ENCODE data around the gene VSTM2L. TPM values are rescaled to one million over a fixed set of nuclear protein-coding genes. Genes with fewer than 3 reads are reported as not detected.

The VSTM2L gene
- total RNA-seq, 1 experiment from 2014 or later, result 4.8 TPM

DNA sequence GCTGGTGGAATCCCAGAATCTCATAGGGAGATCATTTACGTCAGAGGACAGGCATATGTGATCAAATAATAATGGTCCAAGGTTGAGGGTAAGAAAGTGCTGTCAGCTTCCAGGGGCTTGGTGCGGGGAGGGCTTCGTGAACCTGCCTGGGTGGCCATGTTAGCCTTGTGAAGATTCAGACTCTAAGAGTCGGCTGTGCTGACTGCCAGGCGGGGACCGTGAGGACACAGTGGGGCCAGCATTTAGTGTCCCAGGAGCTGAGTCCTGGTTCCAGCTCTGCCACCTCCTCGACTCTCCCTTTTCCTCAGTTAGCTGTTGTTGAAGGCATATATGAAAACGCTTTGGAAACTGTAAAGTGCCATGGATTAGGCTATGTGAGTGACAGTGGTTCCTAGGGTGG lies 33.5 kb downstream of the VSTM2L start:
- Histone ChIP-seq H3K36me3 (no peaks in the 10 kb centered on the region), H3K4me3 (no peak overlapping the region), H3K27ac (no peak overlapping the region), H3K27me3 (replicated peaks) (no peaks in the 10 kb centered on the region), H3K4me1 (replicated peaks) (no peaks in the 10 kb centered on the region), H3K9me3 (replicated peaks) (no peaks in the 10 kb centered on the region)
- DNase-seq (ENCODE audit: low read depth in 1 of 2, low spot score in 2 of 2), result no peak

DNA sequence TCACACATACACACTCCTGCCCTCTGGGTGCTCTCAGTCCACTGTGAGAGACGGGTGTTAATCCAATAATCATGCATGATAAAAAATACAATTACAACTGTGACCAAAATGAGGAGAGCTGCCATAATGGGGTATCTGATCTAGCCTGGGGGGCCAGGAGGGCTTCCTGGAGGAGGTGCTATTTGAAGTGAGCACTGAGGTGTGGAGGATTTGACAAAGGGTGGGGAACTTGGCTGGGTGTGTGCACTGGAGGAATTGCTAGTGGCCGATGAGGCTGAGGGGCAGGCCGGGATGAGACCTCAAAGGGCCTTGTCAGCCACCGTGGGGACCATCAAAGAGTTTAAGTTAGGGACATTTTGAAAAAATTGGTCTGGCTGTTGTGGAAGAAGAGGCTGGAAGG lies 34.8 kb downstream of the VSTM2L start:
- Histone ChIP-seq H3K36me3 (no peaks in the 10 kb centered on the region), H3K9me3 (replicated peaks) (no peaks in the 10 kb centered on the region), H3K27ac (no peak overlapping the region), H3K4me3 (no peak overlapping the region), H3K27me3 (replicated peaks) (no peaks in the 10 kb centered on the region), H3K4me1 (replicated peaks) (no peaks in the 10 kb centered on the region)
- no peak for DNase-seq (ENCODE audit: low read depth in 1 of 2, low spot score in 2 of 2)

DNA sequence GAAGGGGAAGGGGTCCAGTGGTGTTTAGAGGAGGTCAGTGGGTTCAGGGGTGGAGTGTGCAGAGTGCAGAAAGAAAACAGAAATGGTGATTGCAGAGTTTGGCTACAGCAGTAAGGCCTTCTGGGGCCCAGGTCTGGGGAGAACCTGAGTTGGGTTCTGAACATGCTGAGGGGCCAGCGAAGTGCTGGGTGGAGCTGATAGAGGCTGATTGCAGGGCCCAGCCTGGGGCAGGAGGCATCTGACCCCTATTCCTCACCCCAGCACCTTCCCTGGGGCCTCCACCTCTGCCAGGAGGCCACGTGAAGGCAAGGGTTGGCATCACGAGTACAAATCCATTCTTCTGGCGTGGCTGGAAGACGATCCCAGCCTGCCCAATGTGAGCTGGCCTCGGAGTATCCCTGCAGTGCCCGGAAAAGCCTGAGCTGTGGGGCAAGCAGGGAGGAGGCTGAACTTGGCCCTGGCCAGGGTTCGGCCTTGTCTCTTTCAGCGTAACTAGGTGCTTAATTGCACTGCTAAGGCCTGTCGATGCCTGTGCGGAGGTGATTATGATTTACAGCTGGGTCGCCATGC lies 35.3 kb downstream of the VSTM2L start:
- no peaks in the 10 kb centered on the region for H3K4me1 ChIP-seq (replicated peaks)
- H3K27me3 ChIP-seq (replicated peaks), result no peaks in the 10 kb centered on the region
- H3K27ac ChIP-seq, result no peak overlapping the region
- H3K4me3 ChIP-seq, result no peak overlapping the region
- no peaks in the 10 kb centered on the region for H3K36me3 ChIP-seq
- H3K9me3 ChIP-seq (replicated peaks), result no peaks in the 10 kb centered on the region
- no peak for DNase-seq (ENCODE audit: low read depth in 1 of 2, low spot score in 2 of 2)

DNA sequence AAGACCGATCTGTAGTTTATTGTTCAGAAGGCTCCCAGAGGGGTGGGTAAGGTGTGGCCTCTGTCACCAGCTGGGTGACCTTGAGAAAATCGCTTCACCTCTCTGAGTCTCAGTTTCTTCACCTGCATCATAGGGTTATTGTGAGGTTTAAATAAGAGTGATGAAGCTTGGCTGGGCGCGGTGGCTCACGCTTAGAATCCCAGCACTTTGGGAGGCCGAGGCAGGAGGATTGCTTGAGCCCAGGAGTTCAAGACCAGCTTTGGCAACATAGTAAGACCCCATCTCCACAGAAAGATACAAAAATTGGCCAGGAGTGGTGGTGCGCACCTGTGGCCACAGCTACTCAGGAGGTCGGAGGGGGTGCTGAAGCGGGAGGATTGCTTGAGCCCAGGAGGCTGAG lies 36.0 kb downstream of the VSTM2L start:
- H3K4me3 ChIP-seq, result no peak overlapping the region
- no peaks in the 10 kb centered on the region for H3K36me3 ChIP-seq
- DNase-seq (ENCODE audit: low read depth in 1 of 2, low spot score in 2 of 2), result no peak
- no peak overlapping the region for H3K27ac ChIP-seq
- H3K27me3 ChIP-seq (replicated peaks), result no peaks in the 10 kb centered on the region
- H3K4me1 ChIP-seq (replicated peaks), result no peaks in the 10 kb centered on the region
- H3K9me3 ChIP-seq (replicated peaks), result no peaks in the 10 kb centered on the region

DNA sequence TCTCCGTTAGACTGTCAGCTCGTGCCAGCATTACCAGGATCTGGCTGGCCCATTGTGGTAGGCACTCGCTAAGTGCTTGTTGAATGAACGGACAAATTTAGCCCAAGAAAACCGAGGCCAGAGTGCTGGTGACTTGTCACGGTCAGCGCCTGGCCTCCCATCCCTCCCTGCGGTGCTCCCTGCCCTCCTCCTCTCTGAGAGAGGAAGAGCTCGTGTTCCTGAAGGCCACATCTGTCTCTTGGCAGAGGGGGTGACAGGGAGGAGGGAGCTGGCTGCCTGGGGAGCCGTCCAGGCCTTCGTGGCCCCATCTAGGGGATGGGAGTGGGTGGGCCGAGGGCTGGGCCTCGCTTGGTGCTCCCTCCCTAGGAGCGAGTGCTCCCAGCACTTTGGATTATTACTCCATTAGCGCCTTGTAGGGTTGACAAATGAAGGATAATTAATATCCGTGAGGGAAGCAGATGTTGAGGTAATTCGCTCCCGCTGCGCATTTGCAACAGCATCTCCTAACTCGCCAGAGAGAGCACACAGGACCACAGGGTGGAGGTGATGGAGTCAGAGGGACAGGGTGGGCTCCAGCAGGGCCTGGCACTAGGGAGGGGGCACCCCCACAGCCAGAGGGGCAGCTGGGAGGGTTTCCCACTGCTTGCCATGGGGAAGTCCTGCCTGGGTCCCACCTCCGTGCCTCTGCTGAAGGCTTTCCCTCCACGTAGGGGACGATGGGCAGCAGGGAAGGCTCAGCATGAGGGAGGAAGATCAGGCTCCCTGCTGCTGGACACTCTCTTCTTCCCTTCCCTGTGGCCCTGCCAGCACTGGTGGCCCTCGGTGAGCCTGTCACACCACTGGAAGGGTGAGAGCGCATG lies 37.0 kb downstream of the VSTM2L start:
- H3K36me3 ChIP-seq, result no peaks in the 10 kb centered on the region
- DNase-seq (ENCODE audit: low read depth in 1 of 2, low spot score in 2 of 2), result no peak
- no peaks in the 10 kb centered on the region for H3K4me1 ChIP-seq (replicated peaks)
- no peak overlapping the region for H3K4me3 ChIP-seq
- no peaks in the 10 kb centered on the region for H3K27me3 ChIP-seq (replicated peaks)
- H3K27ac ChIP-seq, result no peak overlapping the region
- H3K9me3 ChIP-seq (replicated peaks), result no peaks in the 10 kb centered on the region

DNA sequence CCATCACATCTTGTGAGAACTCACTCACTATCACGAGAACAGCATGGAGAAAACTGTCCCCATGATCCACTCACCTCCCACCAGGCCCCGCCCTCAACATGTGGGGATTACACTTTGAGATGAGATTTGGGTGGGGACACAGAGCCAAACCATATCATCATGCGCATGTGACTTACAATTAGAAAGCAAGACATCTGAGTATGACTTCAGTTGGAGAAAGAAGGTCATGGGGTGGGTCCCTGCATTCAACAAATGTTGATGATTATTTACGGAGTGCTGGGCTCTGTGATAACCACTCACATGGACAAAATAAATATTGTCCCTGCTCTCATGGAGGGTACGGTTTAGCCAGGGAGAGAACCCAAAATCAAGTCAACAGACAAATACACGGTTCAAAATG lies 37.9 kb downstream of the VSTM2L start:
- Histone ChIP-seq H3K36me3 (no peaks in the 10 kb centered on the region), H3K27me3 (replicated peaks) (no peaks in the 10 kb centered on the region; the same call in 1 of the 2 replicates), H3K9me3 (replicated peaks) (no peaks in the 10 kb centered on the region), H3K4me3 (no peak overlapping the region), H3K4me1 (replicated peaks) (no peaks in the 10 kb centered on the region), H3K27ac (no peak overlapping the region)
- no peak for DNase-seq (ENCODE audit: low read depth in 1 of 2, low spot score in 2 of 2)

DNA sequence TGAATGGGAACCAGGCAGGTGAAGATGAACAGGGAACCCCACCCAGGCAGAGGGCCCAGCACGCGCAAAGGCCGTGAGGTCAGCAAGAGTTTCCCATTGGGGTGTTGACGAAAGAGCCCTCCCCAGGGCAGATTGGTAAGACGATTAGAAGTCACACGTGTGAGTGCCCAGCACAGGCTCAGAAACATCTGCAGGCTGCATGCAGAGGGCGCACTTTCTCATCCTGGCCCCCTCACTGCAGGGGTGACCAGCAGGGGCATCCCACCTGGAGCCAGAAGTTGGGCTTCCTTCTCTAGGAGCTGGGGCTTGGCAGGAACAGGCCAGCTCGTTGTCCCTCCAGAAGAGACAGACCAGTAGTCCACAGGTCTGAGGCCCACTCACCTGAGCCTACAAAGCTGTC lies 38.4 kb downstream of the VSTM2L start:
- Histone ChIP-seq H3K27me3 (replicated peaks) (no peaks in the 10 kb centered on the region; the same call in 1 of the 2 replicates), H3K9me3 (replicated peaks) (no peaks in the 10 kb centered on the region), H3K27ac (no peak overlapping the region), H3K4me3 (no peak overlapping the region), H3K36me3 (no peaks in the 10 kb centered on the region), H3K4me1 (replicated peaks) (no peaks in the 10 kb centered on the region)
- DNase-seq (ENCODE audit: low read depth in 1 of 2, low spot score in 2 of 2), result no peak

DNA sequence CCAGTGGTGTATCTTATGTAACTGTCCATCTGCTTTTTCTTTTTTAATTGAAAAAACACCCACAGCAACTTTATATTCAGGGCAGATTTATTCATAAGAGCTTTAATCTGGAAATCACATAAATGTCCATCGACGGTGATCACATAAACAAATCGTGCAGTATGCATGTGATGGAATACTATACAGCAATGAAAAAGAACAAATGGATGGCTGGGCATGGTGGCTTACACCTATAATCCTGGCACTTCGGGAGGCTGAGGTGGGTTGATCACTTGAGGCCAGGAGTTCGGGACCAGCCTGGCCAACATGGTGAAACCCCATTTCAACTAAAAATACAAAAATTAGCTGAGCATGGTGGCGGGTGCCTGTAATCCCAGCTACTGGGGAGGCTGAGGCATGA lies 39.1 kb downstream of the VSTM2L start:
- DNase-seq (ENCODE audit: low read depth in 1 of 2, low spot score in 2 of 2), result peak in 1 of 2 experiments; percentile 7

DNA sequence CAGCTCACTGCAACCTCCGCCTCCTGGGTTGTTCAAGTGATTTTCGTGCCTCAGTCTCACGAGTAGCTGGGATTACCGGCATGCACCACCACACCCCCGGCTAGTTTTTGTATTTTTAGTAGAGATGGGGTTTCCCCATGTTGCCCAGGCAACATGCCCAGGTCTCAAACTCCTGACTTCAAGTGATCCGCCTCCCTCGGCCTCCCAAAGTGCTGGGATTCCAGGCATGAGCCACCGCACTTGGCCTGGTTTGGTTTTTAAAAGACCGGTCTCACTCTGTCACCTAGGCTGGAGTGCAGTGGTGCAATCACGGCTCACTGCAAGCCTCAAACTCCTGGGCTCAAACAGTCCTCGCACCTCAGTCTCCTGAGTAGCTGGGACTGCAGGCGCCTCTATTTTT lies 40.1 kb downstream of the VSTM2L start:
- Histone ChIP-seq H3K36me3 (no peaks in the 10 kb centered on the region), H3K4me1 (replicated peaks) (no peaks in the 10 kb centered on the region), H3K27ac (no peak overlapping the region), H3K27me3 (replicated peaks) (no peaks in the 10 kb centered on the region; the same call in 1 of the 2 replicates), H3K9me3 (replicated peaks) (peaks cover 3% of the 10 kb centered on the region; the same call in 1 of the 2 replicates), H3K4me3 (no peak overlapping the region)
- peak in 1 of 2 experiments; percentile 25 for DNase-seq (ENCODE audit: low read depth in 1 of 2, low spot score in 2 of 2)

More for the DNA sequence above, 39.1 kb downstream of the VSTM2L start:
- no peaks in the 10 kb centered on the region for H3K9me3 ChIP-seq (replicated peaks)
- H3K4me3 ChIP-seq, result no peak overlapping the region
- H3K27me3 ChIP-seq (replicated peaks), result no peaks in the 10 kb centered on the region; the same call in 1 of the 2 replicates
- no peaks in the 10 kb centered on the region for H3K36me3 ChIP-seq
- no peak overlapping the region for H3K27ac ChIP-seq
- no peaks in the 10 kb centered on the region for H3K4me1 ChIP-seq (replicated peaks)

DNA sequence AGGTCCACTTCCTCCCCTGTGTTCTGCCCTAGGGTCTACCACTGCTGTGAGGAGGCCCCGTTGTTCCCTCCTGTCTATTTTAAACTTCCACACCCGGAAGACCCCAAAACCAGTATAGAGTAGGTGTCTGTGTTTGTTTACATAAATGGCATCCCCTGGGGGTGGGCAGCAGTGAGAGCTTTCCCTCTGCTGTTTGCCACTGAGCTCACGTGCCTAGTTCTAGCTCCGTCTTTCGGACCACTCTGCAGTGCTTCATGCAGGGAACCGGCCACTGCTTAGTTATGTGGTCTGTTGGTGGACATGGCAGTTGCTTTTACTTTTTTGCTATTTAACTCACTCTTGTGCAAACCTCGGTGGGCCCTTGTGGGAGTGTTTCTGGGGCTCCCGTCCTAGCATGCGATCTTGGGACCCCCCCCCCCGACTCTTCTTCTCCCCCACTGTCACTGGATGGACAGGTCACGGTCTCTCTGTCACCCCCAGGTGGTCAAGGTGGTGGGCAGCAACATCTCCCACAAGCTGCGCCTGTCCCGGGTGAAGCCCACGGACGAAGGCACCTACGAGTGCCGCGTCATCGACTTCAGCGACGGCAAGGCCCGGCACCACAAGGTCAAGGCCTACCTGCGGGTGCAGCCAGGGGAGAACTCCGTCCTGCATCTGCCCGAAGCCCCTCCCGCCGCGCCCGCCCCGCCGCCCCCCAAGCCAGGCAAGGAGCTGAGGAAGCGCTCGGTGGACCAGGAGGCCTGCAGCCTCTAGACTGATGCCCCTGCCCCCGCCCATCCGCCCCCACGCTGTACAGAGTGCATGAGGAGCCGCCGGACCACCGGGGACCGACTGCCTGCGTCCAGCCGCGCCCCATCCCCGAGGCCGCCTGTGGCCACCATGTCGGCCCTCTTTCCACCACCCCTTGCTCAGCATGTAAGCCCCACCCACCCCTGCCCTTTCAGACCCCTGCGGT lies 40.9 kb downstream of the VSTM2L start:
- H3K4me1 ChIP-seq (replicated peaks), result no peaks in the 10 kb centered on the region
- H3K4me3 ChIP-seq, result no peak overlapping the region
- peak in 1 of 2 experiments; percentile 42 for DNase-seq (ENCODE audit: low read depth in 1 of 2, low spot score in 2 of 2)
- no peaks in the 10 kb centered on the region for H3K36me3 ChIP-seq
- no peak overlapping the region for H3K27ac ChIP-seq
- peaks cover 4% of the 10 kb centered on the region; the same call in 1 of the 2 replicates for H3K9me3 ChIP-seq (replicated peaks)
- no peaks in the 10 kb centered on the region; the same call in 1 of the 2 replicates for H3K27me3 ChIP-seq (replicated peaks)

DNA sequence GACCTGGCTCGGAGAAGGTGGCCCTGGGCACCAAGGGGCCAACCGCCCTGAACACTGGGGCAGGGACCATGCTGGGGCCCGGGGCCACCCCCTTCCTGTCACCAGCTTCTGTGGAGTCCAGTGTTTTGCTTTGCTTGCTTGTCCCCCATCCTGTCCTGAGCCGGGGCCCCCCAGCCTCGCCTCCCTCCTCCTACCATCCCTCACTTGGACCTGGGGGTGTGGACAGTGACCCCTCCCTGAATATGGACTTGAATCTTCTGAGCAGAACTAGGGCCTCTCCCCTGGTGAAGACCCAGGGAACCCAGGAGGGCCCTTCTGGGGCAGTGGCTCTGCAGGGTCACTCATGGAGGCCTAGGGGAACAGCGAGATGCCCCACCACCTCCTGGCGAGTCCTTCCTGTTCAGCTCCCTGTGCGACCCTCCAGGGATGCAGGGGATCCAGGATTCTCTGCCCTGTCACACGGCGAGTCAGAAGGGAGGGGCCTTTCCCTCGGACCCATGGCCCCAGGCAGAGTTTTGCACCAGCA lies 41.6 kb downstream of the VSTM2L start:
- H3K9me3 ChIP-seq (replicated peaks), result peaks cover 4% of the 10 kb centered on the region; the same call in 1 of the 2 replicates
- no peaks in the 10 kb centered on the region for H3K36me3 ChIP-seq
- H3K4me1 ChIP-seq (replicated peaks), result no peaks in the 10 kb centered on the region
- H3K27me3 ChIP-seq (replicated peaks), result no peaks in the 10 kb centered on the region; the same call in 1 of the 2 replicates
- no peak overlapping the region for H3K4me3 ChIP-seq
- H3K27ac ChIP-seq, result no peak overlapping the region
- no peak for DNase-seq (ENCODE audit: low read depth in 1 of 2, low spot score in 2 of 2)

DNA sequence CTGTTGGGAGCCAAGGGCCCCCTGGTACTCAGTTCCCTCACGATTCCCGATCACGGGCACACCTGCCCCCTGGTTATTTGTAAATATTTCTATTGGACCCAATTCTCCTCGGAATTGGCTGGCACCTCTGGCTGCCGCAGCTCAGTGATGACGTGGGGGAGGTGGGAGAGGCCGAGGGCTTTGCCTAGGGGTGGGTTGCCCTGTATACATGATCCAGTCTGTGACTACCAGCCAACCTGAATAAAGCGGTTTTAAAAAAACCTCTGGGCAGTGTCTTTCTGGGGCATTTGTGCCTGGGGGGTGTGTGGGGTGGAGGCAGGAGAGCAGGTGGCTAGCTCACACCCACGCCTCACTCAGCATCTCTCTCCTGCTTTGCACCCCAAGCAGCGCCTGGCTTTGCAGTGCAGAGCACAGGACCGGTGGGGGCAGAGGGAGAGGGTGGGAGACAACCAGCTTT lies 42.2 kb downstream of the VSTM2L start:
- Histone ChIP-seq H3K9me3 (replicated peaks) (peaks cover 4% of the 10 kb centered on the region; the same call in 1 of the 2 replicates), H3K27ac (no peak overlapping the region), H3K4me3 (no peak overlapping the region), H3K27me3 (replicated peaks) (no peaks in the 10 kb centered on the region; the same call in 1 of the 2 replicates), H3K4me1 (replicated peaks) (no peaks in the 10 kb centered on the region), H3K36me3 (no peaks in the 10 kb centered on the region)
- peak in 1 of 2 experiments; percentile 32 for DNase-seq (ENCODE audit: low read depth in 1 of 2, low spot score in 2 of 2)

DNA sequence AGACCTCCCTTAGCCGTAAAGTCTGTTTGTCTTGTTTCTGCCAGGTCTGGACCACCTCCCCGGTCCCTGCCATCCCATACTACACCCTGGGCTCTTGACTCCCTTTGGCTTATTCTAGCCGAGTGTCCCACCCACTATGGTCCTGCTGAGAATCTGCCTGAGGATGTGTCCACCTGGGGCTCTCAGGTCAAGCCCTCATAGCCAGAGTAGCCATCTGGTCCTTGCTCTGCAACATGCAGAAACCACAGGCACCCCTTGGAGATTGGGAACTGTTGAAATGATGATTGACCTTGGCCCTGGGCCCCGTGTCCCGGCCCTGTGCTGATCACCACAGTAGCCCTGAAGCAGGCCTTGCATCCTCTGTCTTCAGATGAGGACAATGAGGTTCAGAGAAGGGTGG lies 44.0 kb downstream of the VSTM2L start:
- no peaks in the 10 kb centered on the region; the same call in 1 of the 2 replicates for H3K27me3 ChIP-seq (replicated peaks)
- H3K4me3 ChIP-seq, result no peak overlapping the region

More for the DNA sequence above, 44.0 kb downstream of the VSTM2L start:
- peaks cover 4% of the 10 kb centered on the region; the same call in 1 of the 2 replicates for H3K9me3 ChIP-seq (replicated peaks)
- H3K4me1 ChIP-seq (replicated peaks), result no peaks in the 10 kb centered on the region
- no peak overlapping the region for H3K27ac ChIP-seq
- DNase-seq (ENCODE audit: low read depth in 1 of 2, low spot score in 2 of 2), result peak in 1 of 2 experiments; percentile 12
- H3K36me3 ChIP-seq, result no peaks in the 10 kb centered on the region

All from SJSA1 (cell line).